HepG2 (cell line): Measurements from ENCODE around the gene C11orf68. TPM values are rescaled to one million over a fixed set of nuclear protein-coding genes. Genes with fewer than 3 reads are reported as not detected.

Experiments used
- EP300 ChIP-seq, 3 experiments: sonication (generic) in 1 of 3; formaldehyde crosslinking in 1 of 3; IDR thresholded peaks; 2 replicates each; pipeline versions ENCODE4 v1.5.1 to v1.6.1; 2011 to 2020; ENCODE audit warnings: low read depth in 2 of 3, low read length in 2 of 3, borderline replicate concordance in 1 of 3, improper control_type of control experiment in 1 of 3, mild to moderate bottlenecking in 1 of 3, missing genetic modification reagents in 1 of 3, moderate library complexity in 1 of 3
- FUBP1 ChIP-seq: sonication (generic); formaldehyde crosslinking; IDR thresholded peaks from 2 replicates; pipeline ENCODE4 v1.5.1; 2020; ENCODE audit warnings: missing genetic modification reagents, mild to moderate bottlenecking, borderline replicate concordance
- GTF3A ChIP-seq: sonication (generic); formaldehyde crosslinking; conservative IDR thresholded peaks from 2 replicates; pipeline ENCODE4 v1.4.0; 2020; ENCODE audit warnings: mild to moderate bottlenecking, missing genetic modification reagents
- GZF1 ChIP-seq: sonication (generic); formaldehyde crosslinking; IDR thresholded peaks from 2 replicates; pipeline ENCODE4 v1.5.1; 2020; ENCODE audit warnings: mild to moderate bottlenecking, missing genetic modification reagents
- JUNB ChIP-seq: sonication (generic); formaldehyde crosslinking; IDR thresholded peaks from 2 replicates; pipeline ENCODE4 v1.8.0; 2022; ENCODE audit warnings: missing genetic modification reagents, mild to moderate bottlenecking, borderline replicate concordance
- KAT7 ChIP-seq: IDR thresholded peaks from 2 replicates; pipeline ENCODE4 v1.6.1; 2018; ENCODE audit warnings: borderline replicate concordance, missing compliant biosample characterization
- KIAA2018 ChIP-seq: sonication (generic); formaldehyde crosslinking; IDR thresholded peaks from 2 replicates; pipeline ENCODE4 v1.5.0; 2020; ENCODE audit warnings: mild to moderate bottlenecking, missing genetic modification reagents, borderline replicate concordance
- LRRFIP1 ChIP-seq: sonication (generic); formaldehyde crosslinking; conservative IDR thresholded peaks from 2 replicates; pipeline ENCODE4 v1.4.0; 2020; ENCODE audit warnings: missing genetic modification reagents
- MEF2D ChIP-seq: sonication (generic); formaldehyde crosslinking; IDR thresholded peaks from 2 replicates; pipeline ENCODE4 v1.5.1; 2020; ENCODE audit warnings: mild to moderate bottlenecking, missing genetic modification reagents
- TP53 ChIP-seq: sonication (generic); formaldehyde crosslinking; conservative IDR thresholded peaks from 2 replicates; pipeline ENCODE4 v1.4.0; 2020; ENCODE audit warnings: missing genetic modification reagents
- ZBTB34 ChIP-seq: sonication (generic); formaldehyde crosslinking; IDR thresholded peaks from 2 replicates; pipeline ENCODE4 v1.8.0; 2022; ENCODE audit warnings: mild to moderate bottlenecking, missing genetic modification reagents
- ZBTB8A ChIP-seq: sonication (generic); formaldehyde crosslinking; IDR thresholded peaks from 2 replicates; pipeline ENCODE4 v1.4.0; 2020; ENCODE audit warnings: mild to moderate bottlenecking, low read depth, missing genetic modification reagents, borderline replicate concordance
- ZNF263 ChIP-seq: sonication (generic); formaldehyde crosslinking; IDR thresholded peaks from 2 replicates; pipeline ENCODE4 v1.4.0; 2020; ENCODE audit warnings: missing genetic modification reagents
- ZNF383 ChIP-seq: sonication (generic); formaldehyde crosslinking; IDR thresholded peaks from 2 replicates; pipeline ENCODE4 v1.4.0; 2020; ENCODE audit warnings: missing genetic modification reagents, mild to moderate bottlenecking, borderline replicate concordance
- polyA plus RNA-seq, 8 experiments: library from polyadenylated mRNA; depleted of rRNA in 3 of 8; stranded (reverse) in 7 of 8; unstranded in 1 of 8; fragments of >200 nt; fragmentation: Illumina TruSeq in 4 of 8; extraction: Trizol in 4 of 8; gene quantifications; 2 replicates each; pipeline versions ENCODE4 v1.2.1 to v1.2.3, GENCODE V29; 2011 to 2016; ENCODE audit warnings: low read depth in 4 of 8, missing spikeins in 1 of 8, mixed read lengths in 1 of 8; ENCODE audit not compliant: insufficient read depth in 1 of 8
- total RNA-seq, 5 experiments: library from RNA; depleted of rRNA; stranded (reverse); fragments of >200 nt; fragmentation: Illumina TruSeq; extraction: Trizol; gene quantifications; 2 replicates each; pipeline ENCODE4 v1.2.3, GENCODE V29; 2016; ENCODE audit warnings: low read depth in 1 of 5

C11orf68 gene
- total and polyA plus RNA-seq, 2 of the 13 experiments (the other 11 are each of a cell fraction or from before 2014, with no cell fraction given), result 8.4 to 28.3 TPM

- no peak for TF ChIP-seq KIAA2018 (CRISPR knock-in tag)
- TF ChIP-seq JUNB (CRISPR knock-in tag), result no peak
- TF ChIP-seq ZBTB34 (CRISPR knock-in tag), result no peak
- TF ChIP-seq GZF1 (CRISPR knock-in tag), result no peak
- no peak for TF ChIP-seq ZBTB8A (CRISPR knock-in tag)
- TF ChIP-seq EP300 (IDR thresholded peaks at IDR 0.05; ENCODE audit: low read depth in 2 of 2, low read length in 2 of 2), result peak in 1 of 2 experiments; percentile 36; a peak in 1 of 4 replicates
- TF ChIP-seq EP300 (CRISPR knock-in tag; IDR thresholded peaks at IDR 0.05; ENCODE audit: borderline replicate concordance), result peak; percentile 50; the same call in 1 of the 2 replicates
- 0 out of 2 replicates have a peak, but pooled peaks have one; percentile 16 for TF ChIP-seq ZNF383 (CRISPR knock-in tag)
- TF ChIP-seq KAT7 (CRISPR knock-in tag), result no peak
- 0 out of 2 replicates have a peak, but pooled peaks have one; percentile 53 for TF ChIP-seq TP53 (CRISPR knock-in tag)
- TF ChIP-seq FUBP1 (CRISPR knock-in tag), result no peak
- 0 out of 2 replicates have a peak, but pooled peaks have one; percentile 49 for TF ChIP-seq GTF3A (CRISPR knock-in tag)
- TF ChIP-seq MEF2D (CRISPR knock-in tag), result no peak; the same call in 1 of the 2 replicates
- no peak for TF ChIP-seq LRRFIP1 (CRISPR knock-in tag)
- TF ChIP-seq ZNF263 (CRISPR knock-in tag), result peak; percentile 61; the same call in 1 of the 2 replicates
Observed at GRCh38 chr11:65919141-65919572, 295 bp upstream of the C11orf68 start, which contains the start of gene DRAP1 (continued).
